GM19240 (cell line): ENCODE data around the gene FGGY.
"Not testable (repeated sequence)": the region's sequence is repeated elsewhere in the genome, so short reads cannot be mapped to it uniquely, and the experiment has no call there.

ENCODE experiments used
- DNase-seq: peaks from one replicate; pipeline ENCODE4 v3.0.0; 2011; ENCODE audit warnings: low spot score; ENCODE audit not compliant: insufficient read length

The FGGY gene

DNA sequence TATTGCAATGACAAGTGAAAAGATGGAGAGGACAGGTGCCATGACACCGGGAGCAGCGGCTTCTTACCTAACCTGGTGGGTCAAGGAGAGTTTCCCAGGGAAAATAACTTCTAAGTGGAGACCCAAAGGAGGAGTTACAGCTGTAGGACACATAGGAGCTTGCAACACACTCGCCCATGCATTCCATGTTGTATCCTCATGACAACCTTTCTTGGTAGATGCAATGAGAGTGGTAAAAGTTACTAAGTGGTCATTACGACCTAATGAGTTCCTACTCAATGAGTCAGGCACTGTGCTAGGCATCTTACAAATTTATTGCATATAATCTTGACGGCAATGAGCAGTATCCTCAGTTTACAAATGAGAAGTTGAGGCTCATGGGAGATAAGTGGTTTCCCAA lies 398.4 kb downstream of the FGGY start:
- no peak for DNase-seq

DNA sequence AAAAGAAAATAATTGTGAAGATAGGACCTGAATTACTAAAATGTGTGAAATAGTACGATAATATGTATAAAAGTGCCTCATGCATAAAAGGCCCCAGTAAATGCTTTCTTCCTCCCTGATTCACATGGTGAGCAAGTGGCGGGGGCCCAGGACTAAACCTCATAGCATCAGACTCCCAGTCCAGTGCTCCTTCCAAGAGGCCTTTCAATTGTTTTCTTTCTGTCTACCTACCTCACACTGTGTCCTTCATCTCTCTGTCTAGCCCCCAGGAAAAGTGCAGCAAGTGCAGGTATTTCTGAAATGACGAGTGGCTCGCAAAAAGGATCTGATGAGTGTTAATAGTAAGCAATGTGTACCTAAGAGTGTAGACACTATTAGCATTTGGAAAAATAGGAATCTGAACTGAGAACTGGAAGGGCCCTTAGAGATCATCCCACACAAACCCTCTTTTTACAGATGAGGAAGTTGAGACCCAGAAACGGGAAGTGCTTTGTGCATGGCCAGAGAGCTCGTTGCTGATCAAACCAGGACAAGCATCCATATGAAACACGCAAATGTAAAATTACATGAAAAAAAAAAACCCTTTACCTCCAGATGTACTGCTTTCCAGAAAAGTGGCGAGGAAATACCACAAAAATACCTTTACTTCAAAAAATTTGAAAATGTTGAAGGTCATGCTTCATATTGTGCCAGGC lies 399.7 kb downstream of the FGGY start:
- no peak for DNase-seq

DNA sequence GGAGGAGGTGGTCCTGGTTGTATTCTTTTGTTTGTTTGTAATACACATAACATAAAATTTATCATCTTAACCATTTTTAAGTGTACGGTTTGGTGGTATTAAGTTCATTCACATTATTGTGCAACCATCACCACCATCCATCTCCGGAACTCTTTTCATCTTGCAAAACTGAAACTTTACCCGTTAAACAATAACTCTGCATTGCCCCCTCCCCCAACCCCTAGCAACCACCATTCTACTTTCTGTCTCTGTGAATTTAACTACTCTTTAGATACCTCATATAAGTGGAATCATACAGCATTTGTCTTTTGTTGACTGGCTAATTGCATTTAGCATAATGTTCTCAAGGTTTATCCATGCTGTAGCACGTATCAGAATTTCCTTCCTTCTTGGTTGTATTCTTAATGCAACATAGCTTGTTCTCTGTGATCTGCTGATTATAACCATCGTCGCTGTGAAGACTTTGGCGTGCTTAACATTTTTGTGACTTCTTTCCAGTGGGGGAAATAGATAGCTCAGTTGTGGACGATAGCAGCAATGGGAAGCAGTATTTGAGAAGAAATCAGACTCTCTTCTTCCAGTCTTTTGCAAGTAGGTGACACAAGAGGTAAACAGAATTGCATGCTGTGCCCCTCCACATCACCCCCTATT lies 400.4 kb downstream of the FGGY start:
- no peak for DNase-seq

DNA sequence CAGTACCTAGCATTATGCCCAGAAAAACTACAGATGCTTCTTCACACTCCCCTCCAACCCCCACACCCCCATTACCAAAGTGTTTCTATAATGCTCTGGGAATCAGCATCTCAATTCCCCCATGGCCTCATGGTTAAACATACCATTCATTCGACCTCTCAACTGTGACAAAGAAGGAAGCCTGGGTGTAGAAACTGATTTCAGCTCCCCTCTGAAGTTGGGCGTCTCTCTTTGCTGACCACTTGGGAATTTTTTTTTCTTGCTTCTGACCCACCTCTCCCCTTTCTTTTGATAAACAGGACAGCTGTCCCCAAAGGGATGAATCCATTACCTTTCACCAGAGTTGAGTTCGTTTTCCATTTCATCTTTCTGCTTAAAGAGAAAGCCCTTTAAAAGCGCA lies 401.5 kb downstream of the FGGY start:
- DNase-seq: no peak

DNA sequence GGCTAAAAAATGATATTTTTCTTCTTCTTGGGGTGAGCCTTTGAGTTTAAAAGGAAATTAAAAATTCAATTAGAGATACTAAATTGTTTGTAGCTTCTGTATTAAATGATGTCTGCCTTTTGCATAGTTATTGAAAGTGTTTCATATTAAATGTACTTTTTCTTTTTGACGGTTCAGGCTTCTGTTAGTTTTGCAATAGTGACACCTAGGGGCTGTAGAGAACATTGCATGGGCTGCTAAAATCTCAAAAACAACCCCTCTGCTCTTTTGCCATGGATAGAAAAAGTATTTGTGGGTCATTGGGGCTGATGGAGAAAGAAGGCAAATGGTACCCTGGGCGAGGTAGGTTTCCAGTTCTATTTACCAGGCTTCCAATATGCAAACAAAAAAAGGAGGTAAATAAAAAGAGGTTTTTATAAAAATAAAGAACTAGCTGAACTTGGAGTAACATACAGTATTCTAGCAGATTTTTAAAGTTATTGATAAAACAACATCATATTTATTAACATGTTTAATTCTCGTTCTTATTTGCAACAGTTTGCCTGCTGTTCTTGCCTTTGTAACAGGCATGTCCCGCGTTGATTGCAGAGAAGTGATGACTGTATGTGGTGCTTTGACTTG lies 402.4 kb downstream of the FGGY start:
- DNase-seq: peak; percentile 23

DNA sequence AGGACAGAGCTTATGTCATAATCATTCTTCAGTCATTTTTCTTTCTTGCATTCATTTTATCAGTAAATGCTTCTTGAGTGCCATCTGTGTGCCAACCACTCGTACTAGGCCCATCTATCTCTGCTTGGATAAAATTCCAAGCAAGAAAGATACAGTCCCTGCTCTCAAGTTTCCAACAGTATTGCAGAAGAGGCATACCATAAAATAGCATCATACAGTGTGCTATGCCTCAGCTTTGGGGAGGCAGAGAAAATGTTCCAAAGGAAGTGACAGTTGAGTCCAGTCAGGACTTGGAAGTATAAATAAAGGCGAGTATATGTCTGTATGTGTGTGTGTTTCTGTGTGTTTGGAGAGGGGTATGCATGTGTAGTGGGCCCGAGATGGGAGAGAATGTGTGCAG lies 404.5 kb downstream of the FGGY start:
- no peak for DNase-seq

DNA sequence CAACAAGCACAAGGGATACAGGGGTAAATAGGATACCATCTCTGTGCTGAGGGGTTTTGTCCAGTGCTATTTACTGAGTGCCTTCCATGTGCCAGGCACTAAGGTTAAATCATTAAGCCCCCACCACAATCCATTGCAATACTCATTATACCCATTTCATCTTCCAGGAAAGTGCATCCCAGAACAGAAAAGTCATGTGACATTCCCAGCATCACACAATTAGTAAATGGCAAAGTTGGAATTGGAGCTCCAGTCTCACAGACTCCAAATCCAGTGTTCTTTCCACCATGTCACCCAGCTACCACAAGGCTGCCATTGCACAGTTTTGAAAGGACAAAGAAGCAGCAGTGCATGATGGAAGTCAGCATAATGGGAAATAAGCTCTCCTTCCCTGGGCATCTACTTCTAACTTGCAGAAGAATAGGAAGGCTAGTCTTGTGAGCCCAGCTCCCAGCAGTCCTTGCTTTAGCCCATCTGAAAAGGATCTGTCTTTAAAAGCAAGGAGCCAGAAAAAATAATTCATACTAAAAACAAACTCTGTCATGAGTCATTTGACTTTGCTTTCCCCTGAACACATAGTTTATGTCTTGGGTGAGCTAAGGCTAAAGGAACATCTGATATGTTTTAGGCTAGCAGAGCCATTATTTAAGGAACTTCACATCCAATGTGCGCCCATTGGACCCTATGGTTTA lies 406.5 kb downstream of the FGGY start:
- DNase-seq: no peak

DNA sequence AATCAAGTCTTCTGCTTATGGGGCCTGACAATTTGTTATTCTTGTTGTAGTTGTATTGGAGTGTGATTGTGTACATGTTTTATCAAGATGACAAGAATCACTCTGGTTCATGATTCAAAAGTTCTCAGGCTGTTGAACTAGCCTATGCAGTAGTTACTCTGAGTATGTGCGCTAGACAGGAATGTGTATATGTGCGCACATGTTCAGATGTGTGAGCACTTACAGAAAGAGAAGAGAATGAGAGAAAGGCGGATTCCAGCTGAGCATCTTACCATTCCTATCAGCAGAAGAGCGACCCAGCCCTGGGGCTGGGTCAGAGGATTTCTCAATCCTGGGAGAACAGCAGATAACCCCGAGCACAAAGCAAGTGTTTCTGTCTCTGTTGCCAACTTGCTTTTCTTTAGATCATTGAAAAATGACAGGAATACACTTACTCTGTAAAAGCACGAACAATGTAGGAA lies 407.1 kb downstream of the FGGY start:
- no peak for DNase-seq

DNA sequence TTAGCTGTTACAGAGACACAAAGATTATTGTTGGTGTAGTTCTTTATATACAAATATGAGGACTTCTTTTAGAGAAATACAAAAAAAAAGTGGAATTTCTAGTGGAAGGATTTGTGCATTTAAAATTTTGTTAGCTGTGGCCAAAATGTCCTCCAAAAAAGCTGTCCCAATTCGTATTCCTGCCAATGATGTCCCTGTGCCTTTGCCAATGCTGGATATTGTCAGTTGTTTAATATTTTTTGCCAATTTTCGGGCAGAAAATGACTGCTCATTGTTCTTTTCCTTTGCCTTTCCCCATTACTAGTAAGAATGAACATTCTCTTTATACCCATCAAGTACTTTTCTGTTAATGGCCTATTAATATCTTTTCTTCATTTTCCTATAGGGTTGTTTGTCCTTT lies 407.8 kb downstream of the FGGY start:
- no peak for DNase-seq

DNA sequence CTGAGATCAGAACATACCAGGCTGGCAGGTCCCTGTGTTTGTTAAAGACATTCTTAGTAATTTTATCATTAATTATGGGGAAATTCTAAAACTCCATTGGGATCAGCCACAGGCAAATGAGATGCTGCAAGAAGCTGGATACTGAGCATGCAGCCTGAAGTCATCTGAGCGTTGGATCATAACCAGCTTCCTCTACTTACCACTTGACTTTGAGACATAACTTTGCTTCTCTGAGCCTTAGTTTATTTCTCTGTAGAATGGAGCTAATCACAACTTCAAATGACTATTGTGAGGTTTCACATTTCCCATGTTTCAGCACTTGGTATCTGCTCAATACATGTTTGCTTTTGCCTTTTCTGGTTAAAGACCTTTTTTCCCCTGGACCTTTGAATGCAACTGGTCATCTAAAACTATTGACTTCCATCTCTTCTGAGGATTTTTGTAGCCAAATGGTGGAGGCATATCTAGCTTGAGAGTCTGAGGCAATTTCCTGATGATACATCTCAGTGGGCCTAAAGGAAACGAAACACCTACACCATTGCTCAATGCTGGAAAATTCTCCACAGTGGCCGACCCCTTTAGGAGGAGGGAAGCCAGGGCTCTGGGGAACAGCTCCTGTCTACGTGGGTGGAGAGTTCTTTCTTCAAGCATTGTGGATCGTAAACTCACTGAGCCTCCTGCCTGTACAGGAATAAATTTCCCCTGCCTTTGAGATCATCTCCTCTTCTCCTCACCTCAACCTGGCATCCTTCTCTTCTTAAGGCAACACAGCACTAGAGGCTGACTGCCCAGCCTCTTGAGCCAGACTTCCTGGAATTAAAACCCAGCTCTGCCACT lies 408.8 kb downstream of the FGGY start:
- no peak for DNase-seq

DNA sequence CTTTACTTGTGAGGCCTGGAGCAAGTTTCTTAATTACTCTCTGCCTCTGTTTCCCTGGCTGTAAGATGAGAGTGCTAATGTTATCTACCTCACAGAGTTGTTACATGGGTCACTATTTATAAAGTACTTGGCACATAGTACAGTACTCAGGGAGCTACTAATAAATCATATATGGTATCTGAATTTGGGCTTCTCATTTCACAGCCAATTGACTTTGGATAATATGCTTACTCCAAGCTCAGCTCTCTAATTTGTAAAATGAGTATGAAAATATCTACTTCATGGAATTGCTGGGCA lies 409.4 kb downstream of the FGGY start:
- no peak for DNase-seq

DNA sequence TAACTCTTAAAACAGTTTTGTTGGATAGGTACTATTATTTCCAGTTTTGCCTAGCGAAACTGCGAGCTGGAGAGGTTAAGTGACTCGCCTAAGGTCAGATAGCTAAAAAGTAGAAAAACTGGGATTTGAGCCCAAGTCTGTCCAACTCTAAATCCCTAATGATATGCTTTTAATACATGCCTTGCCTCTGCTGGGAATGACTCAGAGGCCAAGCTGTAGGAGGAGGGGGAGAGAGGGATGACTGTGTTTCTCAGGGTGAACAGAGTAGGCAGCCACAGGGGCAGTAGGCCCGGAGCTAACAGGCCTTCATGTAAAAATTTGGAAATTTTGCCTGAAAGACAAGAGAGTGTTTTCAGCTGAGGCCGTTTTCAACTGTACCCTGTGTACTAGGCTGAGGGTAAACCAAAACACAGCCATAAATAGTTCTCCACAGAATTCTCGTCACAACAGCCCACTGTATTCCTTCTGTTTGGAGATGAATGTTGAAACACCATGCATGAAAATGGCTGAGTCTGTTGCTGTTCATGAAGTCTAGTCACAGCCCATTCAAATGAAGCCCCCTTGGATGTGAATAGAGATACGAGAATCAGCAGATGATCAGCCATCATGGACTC lies 410.4 kb downstream of the FGGY start:
- no peak for DNase-seq

DNA sequence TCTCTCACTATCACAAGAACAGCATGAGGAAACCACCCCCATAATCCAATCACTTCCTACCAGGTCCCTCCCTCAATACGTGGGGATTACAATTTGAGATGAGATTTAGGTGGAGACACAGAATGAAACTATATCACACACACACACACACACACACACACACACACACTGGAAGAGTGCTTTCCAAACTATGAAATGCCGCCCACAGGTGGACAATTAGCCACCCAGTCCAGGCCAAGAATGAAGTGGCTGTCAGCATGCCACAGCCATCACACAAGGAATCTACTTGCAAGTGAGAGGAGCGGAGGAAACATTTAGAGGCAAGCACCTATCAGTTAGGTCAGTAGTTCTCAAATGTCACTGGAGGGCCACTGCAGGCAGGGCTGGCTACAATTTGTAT lies 412.4 kb downstream of the FGGY start:
- no peak for DNase-seq

DNA sequence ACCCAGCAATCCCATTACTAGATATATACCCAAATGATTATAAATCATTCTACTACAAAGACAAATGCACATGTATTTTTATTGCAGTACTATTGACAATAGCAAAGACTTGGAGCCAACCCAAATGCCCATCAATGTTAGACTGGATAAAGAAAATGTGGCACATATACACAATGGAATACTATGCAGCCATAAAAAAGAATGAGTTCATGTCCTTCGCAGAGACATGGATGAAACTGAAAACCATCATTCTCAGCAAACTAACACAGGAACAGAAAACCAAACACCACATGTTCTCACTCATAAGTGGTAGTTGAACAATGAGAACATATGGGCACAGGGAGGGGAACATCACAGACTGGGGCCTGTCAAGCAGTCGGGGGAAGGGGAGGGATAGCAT lies 414.0 kb downstream of the FGGY start:
- DNase-seq: not testable (repeated sequence)

DNA sequence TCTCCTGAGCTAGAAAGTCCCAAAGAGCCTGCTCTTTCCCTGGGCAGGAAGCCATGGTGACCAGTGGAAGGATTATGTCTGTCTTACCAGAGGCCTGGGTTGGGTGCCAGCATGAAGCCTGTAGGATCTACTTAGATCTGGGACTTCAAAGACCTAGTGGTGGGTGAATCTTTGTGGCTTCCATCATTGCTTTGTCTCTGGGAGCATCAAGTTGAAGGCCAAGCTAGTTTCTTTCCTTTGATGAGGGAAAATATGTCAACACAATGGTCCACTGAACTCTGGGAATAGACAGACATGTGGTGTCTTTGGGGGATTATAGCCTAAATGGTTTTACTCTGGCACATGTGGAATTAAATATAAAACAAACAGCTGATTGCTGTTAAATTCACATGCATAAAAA lies 417.3 kb downstream of the FGGY start:
- DNase-seq: no peak

DNA sequence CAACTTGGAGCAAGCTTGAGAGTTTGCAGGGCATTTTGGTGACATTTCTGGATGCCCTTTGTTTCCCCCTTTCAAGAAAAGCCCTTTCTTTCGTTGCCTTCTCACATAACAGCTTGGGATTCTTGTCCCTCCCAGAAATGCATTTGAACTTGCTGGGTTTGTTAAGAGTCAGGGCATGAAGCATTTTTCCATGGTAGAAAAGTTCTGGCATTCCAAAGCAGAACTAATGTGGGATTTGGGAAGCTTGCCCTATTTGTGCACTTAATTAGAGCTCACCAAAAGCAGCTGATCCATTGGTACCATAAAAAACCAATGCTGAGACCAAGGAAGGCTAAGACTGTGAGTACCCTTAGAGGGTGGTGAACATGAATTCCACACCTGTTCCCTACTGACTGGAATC lies 418.1 kb downstream of the FGGY start:
- DNase-seq: no peak

DNA sequence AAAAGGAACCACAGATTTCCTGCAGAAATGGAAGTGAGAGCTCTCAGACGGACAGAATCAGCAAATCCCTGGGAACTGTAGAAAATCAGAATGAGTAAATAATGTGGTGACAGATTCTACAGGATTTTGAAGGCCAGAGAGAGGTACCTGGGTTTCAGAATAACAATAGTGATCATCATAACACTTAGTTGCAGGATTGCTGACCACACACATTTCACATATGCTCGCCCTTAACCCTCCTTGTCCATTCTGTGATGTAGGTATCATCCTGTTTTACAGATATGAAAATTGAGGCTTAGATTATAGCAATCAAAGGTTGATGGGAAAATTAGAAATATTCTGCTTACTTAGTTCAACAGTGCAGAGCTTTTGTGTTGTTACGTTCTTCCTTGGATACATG lies 419.9 kb downstream of the FGGY start:
- no peak for DNase-seq

DNA sequence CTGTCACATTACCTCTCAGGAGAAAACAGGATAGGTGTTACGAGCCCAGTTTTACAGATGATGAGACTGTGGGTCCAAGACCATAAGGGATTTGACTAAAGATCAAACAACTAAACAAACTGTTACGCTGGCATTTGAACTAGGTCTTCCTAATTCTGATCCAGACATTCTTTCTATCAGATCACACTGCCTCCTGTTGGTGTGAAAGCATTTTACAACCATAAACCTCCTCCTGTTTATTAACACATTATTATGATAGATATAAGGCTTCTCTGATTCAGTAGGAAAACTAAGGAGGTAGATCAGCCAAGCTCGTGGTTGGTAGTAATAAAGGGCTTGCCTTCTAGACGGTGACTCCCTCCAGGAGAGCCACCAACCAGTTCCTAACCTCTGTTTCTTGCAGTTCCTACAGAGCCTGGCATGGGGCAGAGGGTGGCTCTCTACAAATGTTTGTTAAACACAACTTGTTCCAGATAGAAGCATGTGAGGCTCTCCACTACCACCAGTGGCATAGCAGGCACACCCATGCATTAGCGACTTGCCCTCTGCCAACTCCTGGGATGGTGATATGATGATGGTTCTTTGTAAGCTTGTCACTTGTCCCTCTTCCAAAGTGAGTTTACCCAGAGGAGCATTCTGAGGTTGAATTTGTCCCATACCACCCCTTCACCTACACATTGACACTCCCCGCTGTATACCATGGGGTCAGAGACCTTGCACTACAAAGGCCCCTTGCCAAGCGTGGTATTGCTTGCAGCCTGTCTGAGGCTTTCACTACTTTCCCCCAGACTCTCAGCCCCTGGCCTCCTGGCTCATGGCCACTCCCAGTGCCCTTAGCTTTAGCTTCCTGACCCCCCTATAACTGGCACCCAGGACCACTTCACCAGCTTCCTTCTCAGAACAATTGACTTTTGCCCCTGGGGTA lies 421.4 kb downstream of the FGGY start:
- DNase-seq: no peak

DNA sequence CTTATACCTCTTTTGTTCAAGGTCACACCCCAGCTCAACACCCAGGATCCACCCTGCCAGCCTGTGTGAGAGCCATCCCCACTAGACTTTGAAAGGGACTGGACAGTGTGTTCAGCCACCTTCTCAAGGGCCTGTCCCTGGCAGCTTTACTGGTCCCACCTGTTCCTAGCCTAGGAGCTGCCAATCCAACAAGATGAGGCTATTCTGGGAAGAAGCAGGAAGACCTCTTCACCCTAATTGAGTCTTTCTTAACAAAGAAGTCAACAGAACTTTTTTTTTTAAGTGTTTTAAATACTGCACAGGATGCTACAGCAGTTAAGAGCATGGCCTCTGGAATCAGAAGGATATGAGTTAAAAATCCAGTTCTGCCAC lies 422.1 kb downstream of the FGGY start:
- no peak for DNase-seq
